NCI-H2227 (cell line): ENCODE data around the gene GADD45B.
"Not testable (repeated sequence)": the region's sequence is repeated elsewhere in the genome, so short reads cannot be mapped to it uniquely, and the experiment has no call there.

Experiments used
- DNase-seq: peaks from one replicate; lab custom pipeline; 2025; ENCODE audit not compliant: unreplicated experiment; lab: John Stamatoyannopoulos, UW

The GADD45B gene

DNA sequence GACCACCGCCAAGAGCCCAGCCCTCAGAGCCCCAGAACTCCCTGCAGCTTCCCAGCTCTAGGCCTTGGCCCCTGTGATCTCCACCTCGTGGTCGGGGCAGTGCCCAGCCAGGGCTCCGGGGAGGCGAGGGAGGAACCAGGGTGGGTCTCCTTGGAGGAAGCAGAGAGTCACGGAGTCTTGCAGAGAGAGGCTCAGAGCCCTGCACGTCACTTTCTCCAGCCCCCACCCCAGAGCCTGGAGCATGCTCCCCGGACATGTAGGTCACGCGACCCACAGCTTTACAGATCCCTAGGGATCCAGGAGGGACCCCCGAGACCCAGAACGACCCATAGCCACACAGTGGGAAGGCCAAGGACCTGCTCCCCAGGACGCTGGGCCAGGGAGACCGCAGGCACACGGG, 11.9 kb downstream of the GADD45B start:
- no peak for DNase-seq

DNA sequence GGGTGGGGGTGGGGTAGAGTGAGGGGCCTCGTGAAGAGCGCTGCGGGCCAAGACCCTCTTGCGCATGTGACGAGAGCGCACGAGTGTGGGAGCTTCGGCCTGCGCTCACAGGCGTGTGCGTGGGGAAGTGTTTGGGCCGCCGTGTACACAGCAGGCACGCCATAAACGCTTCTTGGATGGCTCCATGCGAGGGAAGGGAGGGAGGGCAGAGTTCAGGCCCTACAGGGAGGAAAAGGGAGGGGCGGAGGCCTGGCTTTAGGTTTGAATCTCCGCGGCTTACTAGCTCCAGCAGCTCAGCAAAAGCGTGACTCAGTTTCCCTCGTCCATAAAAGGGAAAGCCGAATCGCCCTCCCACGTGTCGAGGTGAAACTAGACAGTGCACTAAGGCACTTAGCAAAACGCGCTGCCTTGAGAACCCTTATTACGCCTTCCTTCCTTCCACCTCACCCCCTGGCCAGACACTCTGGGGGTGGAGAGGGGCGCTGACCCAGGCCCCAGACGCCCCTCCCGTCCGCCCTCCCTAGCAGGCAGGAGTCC, 12.5 kb downstream of the GADD45B start:
- DNase-seq: no peak

DNA sequence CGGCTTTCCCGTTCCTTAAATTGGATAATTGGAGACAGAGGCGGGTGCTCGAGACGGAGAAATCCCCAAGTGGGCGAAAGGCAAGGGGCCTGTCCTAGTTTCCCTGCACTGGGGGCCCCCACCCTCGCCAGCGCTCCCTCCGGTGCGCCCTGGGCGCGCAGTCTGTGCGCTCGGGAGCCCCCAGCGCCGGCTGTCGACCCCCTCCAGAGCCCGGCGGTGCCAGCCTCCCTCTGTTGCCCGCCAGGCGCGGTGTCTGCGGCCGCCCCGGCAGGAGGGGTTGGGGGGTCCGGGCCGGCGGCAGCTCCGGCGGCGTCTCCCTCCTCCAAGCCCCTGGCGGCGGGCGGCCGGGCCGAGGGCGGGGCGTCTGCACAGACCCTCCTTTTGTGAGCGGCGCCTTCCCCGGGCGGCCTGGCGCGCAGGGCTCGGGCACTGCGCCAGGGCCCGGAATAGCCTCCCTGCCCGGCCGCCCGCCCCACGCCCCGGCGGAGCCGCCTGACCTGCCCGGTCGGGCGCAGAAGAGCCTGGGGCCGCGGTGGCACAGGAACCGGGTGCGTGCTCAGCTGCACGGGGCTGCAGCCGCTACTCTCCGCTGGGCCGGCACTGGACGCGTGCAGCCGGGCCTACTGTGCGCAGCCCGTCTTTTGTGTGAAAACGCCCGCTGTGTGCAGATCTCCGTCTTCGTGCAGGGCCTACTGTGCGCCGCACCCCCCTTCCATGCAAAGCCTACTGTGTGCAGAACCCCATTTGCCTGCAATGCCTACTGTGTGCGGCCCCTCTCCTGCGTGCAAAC, 13.2 kb downstream of the GADD45B start:
- peak; percentile 57 for DNase-seq

DNA sequence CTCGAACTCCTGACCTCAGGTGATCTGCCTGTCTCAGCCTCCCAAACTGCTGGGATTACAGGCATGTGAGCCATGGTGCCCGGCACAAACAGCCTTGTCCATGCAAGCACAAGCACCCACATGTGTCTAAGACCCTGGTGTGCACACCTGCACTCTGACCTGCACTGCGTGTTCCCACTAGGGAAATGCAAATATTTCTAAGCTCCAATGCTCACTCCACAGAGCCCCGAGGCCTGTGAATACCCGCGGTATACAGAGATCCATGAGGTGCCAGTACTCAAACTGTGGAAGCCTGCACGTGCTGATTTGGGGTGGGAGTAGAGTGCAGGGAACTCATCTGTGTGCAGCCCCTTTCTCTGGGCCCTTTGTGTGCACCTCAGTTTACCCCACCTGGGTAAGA, 14.7 kb downstream of the GADD45B start:
- no peak for DNase-seq

DNA sequence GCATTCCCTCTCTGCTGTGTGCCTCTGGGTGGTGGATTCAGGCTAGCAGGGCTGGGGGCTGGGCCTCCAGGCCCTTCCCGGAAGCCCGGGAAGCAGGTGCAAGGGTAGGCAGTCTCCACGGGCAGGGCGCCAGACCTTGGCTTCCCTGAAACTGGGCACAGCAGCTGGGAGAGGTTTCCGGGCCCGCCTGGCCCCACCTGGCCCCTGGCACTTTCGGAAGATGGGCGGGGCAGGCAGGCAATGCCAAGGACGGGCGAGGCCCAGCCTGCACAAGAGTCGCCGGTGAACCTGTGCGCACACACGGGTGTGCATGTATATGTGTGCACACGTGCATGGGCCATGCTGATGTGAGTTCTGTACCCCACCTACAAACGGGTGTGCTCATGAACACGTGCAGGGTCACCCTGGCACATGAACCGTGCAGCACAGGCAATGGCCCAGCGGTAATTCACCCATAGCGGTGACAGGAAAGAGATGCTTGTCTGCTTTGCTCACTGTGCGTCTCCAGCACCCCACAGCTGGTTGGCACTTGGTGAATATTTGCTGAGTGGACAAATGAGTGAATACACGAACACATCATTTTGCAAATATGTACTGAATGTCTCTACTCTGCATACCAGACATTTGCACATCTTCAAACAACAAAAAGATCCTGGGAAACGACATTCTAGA, 15.3 kb downstream of the GADD45B start:
- DNase-seq: no peak

DNA sequence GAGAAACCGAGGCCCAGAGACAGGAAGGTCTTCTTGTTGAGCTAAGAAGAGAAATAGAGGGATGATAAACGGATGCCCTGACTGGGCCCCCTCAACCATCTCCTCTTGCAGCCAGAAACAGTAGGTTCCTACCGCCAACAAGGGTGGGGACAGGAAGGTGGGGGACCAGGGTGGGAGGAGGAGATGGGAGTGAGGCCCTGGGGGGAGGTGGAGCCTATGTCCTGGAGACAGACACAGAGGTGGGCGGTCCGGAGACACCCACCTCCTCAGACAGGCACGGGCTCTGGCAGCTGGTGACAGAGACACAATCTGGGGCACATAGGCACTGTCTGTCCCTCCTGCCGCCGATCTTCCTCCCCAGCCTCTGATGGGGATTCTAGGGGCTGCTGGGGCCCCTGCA, 16.9 kb downstream of the GADD45B start:
- no peak for DNase-seq

DNA sequence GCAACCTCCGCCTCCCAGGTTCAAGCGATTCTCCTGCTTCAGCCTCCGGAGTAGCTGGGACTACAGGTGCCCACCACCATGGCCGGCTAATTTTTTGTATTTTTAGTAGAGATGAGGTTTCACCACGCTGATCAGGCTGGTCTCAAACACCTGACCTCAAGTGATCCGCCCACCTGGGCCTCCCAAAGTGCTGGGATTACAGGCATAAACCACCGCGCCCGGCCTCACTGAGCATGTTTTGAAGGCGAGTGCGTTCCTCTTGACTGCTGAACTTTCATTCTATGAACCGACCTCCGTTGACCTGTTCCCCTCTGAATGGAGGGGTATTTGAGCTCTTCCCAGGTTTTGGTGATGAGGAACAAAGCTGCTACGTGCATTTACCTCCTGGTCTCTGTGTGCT, 17.5 kb downstream of the GADD45B start:
- DNase-seq: not testable (repeated sequence)

DNA sequence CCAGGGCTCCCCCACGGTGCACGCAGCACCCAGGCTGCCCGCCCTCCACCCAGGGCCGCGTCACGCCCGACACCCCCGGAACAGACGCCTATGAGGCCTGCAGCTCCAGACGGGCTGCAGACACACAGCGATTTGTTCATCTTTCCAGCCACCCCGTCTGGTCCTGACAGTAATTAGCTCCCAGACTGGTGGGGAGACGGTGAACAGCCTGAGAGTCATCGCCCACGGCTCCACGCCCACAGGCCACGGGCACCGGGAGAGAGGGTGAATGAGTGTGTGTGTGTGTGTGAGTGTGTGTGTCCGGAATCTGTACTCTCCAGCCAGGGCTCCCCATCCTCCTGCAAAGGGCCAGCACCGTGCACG, 18.1 kb downstream of the GADD45B start:
- peak; percentile 34 for DNase-seq

DNA sequence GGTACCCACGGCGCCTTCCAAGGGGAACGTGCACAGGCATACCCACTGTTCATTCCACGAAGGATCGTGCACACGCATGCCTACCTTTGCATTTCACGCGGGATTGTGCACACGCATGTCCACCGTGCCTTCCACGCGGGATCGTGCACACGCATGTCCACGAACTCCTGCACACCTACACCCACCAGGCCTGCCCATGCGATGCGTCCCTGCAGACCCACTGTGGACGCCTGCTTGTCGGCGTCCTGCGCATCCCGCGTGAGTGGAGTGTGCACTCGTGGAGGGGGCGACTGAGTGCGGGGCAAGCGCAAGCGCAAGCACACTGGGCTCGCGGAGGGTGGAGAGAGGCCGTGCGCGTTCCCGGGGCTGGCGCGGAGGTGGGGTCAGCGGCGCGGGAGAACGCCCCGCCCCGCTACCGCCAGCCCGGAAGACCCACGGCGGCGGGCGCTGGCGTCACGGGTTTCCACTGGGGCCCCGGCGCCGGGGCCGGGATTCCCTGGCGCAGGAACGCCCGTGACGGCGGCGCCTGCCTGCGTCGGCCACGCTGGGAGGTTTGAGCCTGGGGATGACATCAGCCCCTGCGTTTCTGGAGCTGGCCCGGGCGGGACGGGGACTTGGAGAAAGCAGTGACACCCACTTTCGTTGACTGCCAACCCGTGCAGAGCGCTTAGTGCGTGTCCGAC, 18.7 kb downstream of the GADD45B start:
- peak; percentile 70 for DNase-seq

DNA sequence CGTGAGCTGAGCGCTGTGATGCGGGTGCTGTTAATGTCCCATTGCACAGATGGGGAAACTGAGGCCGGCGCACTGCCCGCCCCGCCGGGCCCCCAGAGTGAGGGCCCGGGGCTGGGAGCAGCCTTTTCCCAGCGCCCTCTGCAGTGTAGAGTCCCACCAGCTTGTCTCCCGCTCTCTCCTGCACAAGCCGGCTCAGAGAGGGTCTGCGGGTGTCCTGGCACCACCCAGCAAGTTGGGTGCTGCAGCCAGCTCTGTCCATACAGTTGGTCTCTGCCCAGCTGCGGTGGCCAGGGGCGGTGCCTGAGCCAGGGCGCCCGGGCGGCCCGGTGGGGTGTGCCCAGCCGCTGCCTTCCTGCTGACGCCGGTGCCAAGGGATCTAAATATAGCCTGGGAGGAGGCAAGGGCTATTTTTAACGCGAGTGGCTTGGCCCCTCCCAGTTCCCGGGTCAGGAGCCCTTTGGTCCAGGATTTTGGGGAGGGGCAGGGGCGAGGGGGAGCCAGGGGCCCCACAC, 19.3 kb downstream of the GADD45B start:
- DNase-seq: peak; percentile 20

DNA sequence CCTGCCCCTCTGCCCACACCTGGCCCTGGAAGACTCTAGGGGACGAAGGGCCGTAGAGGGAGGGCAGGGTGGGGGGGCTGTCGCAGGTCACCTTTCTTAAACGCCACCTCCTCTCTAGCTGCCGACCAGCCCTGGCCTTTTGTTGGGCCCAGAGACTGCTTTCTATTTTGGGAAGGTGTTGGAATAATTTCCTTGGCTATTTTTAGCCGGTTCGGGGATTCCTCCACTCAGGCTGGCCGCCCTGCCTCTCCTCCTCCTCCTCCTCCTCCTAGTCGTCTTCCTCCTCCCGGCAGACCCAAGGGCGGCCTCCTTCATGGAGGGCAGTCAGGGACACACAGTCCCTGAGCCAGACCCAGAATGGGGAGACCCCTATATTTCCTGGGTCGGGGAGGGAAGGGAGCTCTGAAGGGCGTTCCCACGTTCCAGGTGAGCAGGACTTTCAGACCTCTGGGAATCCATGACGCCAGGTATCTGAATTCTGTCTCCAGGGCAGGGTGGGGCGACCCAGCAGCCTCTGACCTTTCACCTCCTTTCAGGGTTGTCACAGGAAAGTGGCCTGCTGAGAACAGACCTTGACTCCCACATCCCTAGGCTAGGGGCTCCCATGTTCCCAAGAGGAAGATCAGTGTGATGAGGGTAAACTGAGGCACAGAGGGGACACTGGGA, 19.9 kb downstream of the GADD45B start:
- DNase-seq: no peak

DNA sequence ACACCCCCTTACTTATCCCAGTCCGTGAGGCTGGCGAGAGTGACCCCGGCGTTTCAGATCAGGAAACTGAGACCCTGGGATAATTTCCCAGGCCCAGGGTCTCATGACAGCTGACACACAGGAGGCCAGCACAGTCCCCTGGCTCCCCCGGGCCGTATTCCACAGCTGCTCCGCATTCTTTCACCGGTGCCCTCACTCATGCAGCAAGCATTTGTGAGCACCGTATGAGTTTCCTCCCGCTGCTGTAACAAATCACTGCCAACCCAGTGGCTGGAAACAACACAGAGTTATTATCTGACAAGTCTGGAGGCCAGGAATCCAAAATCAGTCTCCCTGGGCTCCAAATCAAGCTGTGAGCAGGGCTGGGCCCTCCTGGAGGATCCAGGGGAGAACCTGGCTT, 21.3 kb downstream of the GADD45B start:
- no peak for DNase-seq

DNA sequence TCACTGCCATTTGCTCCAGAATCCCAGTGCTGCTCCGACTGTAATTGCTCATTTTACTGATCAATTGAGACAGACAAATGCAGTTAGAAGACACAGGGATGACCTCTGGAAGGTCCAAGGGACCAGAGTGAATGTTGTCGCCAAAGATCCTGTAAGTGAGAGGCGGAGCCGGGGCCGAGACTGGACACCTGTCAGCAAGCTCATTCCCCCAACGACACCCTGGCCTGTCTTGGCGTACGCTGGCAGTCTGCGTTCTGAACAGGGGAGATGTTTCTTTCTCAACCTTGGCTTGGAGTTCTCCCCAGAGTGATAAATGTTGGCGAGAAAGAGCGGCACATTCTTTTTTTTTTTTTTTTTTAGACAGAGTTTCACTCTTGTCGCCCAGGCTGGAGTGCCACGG, 24.2 kb downstream of the GADD45B start:
- no peak for DNase-seq

DNA sequence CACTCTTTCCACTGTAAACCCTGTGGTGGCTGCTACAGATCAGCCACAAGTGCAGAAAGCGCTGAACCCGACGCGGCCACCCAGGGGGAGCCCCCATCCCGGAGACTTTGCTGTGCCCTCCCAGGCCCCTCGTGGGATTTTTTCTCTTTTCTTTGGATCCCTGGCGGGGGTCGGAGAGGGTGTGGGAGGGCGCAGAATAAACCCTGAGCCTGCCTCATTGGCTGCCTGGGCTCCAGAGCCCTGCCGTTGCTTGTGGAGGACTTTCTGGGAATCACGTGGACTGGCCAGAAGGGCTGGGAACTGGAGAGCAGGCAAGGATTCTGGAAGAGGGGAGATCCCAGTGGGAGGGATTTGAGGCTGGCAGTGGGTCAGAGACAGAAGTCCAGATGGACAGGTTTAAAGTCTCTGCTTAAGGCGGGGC, 24.9 kb downstream of the GADD45B start:
- no peak for DNase-seq

DNA sequence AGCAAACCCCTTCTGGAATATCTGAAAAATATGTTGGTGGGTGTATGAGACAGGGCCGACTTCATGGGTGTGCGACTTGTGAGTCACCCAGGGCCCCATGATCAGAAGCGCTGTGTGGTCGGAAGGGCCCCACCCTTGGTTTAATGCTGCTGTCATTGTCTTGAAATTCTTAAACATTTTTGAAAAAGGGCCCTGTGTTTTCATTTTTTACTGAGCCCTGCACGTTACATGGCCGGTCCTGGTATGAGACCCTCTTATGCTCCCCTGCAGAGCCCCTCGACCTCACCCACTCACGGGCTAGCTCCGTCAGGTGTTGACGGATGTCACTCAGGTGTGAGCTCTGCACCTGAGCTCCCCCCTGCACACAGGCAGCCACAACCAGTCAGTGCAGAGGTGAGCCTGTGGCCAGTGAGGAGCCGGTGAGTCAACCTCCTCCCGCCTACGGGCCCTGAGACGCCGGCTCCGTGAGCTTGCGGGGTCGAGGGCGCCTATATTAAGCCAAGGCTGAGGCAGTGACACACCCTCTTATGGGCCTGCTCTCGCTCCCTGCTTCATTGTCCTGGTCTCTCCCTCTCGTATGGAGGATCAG, 27.7 kb downstream of the GADD45B start:
- no peak for DNase-seq

DNA sequence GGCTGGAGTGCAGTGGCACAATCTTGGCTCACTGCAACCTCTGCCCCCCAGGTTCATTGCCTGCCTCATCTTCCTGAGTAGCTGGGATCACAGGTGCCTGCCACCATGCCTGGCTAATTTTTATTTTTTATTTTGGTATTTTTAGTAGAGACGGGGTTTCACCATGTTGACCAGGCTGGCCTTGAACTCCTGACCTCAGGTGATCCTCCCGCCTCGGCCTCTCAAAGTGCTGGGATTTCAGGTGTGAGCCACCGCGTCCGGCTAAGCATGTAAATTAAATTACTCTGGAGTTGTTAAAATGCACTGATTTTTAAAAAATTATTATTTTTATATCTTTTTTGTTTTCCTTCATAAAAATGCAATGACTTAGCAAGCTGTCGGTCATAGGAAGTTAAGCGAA, 30.7 kb downstream of the GADD45B start:
- DNase-seq: not testable (repeated sequence)

DNA sequence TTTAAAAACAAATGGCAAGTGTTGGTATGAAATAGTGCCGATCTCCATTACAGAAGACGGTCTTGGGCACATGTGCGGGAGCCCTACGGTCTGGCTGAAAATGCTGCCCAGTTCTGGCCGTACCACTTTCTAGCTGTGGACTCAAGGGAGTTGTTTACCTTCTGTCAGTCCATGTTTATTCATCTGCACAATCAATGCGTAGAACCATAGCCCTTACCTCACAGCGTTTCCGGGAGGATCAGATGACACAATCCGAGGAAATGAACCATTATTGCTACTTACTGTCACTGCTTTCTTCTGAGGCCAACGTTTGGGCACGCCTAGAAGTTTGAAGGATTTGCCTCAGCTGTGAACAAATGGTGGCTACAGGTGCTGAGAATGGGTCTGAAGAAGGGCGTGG, 31.2 kb downstream of the GADD45B start:
- peak; percentile 61 for DNase-seq

DNA sequence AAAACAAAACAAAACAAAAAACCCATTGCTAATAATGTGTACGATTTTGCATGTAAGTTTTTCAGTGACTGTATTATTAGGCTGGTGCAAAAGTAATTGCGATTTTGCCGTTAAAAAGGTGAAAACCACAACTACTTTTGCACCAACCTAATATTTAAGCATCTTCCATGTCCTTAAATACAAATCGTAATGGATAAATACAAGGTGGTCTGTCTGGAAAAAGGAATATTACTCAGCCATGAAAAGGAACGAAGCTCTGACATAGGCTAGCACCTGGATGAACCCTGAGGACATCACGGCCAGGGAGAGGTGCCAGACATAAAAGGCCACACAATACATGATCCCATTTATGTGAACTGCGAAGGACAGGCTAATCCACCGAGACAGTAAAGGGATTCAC, 33.2 kb downstream of the GADD45B start:
- no peak for DNase-seq

DNA sequence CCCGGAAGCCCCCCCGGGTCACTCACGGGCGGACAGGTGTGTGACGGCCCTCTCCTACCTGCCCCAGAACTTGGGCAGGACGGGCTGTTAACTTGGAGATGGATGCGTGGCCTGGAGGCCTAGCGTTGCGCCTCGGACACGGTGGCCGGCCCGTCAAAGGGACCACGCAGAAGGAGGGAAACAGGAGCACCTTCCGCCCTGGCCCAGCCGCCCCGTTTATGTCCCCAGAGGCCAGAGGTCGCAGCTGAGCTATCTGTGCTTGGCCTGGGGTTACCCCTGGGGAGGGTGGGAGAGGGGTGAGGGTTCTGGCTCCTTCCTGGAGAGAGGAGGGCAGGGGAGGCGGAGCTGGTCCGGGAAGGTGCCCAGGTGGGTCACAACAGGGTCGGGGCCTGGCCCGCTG, 35.6 kb downstream of the GADD45B start:
- no peak for DNase-seq

DNA sequence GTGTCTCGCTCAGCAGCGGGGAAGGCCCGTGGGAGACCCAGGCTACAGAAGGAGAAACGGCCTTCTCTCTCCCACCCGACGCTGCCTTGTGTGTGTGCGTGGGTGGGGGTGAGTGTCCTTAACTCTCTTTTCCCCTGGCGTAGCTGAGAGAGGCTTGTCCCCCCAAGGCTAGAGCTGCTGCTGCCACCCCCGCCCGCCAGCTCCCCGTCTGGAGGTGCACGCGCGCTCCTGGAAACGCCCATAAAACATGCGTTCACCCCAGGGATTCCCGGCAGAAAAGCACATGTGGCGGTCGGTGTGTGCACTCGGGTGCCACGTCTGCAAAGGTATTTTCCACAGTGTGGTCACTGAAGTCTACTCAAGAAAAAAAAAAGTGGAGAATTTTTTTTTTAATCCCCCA, 36.1 kb downstream of the GADD45B start:
- no peak for DNase-seq
